Stimulated activated CD8-positive, alpha-beta memory T cell treated with anti-CD3 and anti-CD28 coated beads, Interleukin-4, amount 100 ng/mL, for 4 hours (primary cell): ENCODE results near the gene MAEL.

Source experiments
- DNase-seq, 2 donors: peaks; one replicate each; pipeline ENCODE4 v3.0.0-alpha.2; 2020; ENCODE audit warnings: low read depth in 2 of 2, low spot score in 1 of 2

Gene MAEL

GRCh38 chr1:166988974-166989515, at the start of gene MAEL:
Gene MAEL, plus strand, starts transcription at chr1:166989280. Its CDS starts 73 bp downstream, at chr1:166989353.
- DNase-seq = no peak

DNA sequence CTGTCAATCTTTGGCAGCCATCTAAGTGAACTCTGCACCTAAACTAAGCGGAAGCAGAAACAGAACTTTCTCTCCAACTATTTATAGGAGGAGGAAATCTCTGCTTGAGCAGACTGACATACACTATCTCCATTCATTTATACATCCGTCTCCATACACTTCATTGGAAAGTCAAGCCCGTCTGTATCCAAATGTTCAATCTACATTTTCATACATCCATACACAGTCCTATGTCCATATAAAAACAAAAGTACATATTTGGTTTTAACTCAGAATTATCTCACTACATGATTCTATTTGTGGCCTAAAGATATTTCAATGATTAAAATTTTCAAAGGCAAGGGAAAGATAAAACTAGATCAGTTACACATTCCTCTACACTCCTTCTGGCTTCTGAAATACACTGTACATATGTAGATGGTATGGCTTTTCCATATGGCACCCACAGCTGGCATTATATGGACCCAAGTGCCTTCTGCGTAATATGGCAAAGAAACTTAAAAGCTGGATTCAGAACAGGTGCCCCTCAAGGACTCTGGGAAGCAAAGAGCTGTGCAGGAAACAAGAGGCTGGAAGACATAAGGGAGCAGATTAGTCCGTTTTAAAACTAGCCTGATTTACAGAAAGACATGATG, 49.2 kb upstream of the MAEL start:
- no peak for DNase-seq

DNA sequence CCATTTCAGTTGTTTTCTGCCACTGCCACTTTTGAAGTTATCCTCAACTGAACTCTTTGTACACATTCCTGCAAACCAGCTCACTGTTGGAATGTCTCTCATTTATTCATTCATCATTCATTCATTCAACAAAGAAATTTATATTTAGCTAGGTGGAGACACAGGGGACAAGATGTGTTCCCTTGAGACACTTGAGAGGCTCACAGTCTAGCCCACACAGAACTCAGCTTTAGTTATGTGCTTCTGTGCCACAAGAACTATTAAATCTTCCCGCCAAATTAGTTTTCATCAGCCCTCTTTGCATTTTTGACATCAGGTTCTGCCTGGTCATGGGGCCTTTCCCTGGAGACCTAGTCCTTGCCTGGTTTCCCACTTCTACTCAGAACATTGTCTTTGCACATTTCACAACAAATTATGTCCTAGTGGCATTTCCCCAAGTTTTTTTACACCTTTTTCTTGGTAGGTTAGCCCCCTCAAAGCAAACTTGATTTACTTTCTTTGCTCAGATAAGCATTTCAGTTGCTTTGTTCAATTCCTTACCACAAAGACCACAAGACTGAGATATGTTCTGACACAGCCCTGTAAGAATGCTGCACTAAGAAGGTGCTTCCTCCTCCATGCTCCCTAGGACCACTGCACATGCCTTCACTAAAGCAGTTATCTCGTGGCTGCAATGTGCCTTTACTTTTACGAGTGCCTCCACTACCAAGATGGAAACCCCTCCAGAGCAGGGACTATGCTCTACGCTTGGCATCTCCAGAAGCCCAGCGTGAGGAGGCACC, 44.7 kb upstream of the MAEL start:
- no peak for DNase-seq

DNA sequence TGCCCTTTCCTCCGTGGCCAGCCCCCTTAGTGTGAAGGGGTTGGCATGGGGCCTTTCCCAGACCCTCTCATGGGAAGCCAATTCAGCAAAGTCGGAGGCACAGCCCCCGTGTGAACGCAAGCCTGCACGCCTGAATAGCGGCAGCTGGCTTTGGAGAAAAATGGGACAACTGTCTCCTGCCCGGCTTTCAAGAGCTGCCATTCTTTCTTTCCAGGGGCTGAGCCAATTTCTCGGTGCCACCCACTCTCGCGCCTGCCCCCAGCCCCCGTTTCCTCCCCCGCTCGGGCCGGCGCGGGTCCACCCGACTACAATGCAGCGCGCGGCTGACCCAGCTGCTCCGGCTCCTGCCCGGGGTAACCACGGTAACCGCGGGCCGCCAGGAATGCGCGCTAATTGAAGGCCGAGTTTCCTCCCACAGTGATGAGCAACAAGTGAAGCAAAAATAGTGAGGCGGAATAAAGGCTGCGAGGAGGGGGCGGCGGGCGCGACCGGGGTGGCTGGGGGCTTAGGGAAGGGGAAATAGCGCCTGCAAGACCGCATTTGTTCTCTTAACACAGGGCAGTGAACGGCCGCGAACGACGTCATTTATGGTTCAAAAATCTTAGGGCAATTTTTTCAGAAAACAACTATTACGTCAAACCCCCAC, 41.6 kb upstream of the MAEL start:
- no peak for DNase-seq

DNA sequence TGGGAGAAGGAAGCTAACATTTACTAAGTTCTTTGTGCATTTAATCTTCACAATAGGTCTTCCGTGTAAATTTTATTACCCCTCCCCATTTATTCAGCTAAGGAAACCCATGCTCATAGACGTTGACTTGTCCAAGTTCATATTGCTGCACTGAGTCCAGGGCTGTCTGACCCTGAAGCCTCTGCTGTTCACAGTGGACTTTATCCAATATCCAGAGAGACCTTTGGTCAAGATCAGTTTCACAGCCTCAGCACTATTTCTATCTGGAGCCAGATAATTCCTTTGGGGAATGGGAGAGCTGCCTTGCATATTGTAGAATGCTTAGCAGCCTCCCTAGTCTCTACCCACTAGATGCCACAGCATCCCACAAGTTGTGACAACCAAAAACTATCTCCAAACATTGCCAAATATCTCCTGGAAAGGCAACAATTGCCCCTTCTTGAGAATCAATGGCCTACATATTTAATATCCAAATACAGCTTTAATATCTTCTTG, 40.2 kb upstream of the MAEL start:
- no peak for DNase-seq

DNA sequence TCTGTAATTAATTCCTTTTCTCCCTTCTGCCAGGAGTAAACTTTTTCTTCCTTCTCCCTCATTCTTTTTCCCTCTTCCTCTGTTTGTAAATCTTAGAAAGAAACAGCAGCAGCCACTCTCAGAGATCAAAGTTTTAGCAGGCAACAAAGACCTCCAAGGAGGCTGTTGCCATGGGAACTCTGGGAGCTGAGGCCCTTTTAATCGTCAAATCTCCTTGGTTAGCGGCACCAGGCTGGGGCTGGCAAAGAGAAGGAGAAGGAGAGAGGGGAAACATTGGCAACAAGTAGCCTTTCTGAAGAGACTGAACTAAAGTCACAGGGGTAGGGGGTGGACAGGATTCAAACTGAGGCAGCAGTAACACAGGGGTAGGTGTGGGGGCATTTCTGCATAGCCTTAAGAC, 38.9 kb upstream of the MAEL start:
- no peak for DNase-seq

DNA sequence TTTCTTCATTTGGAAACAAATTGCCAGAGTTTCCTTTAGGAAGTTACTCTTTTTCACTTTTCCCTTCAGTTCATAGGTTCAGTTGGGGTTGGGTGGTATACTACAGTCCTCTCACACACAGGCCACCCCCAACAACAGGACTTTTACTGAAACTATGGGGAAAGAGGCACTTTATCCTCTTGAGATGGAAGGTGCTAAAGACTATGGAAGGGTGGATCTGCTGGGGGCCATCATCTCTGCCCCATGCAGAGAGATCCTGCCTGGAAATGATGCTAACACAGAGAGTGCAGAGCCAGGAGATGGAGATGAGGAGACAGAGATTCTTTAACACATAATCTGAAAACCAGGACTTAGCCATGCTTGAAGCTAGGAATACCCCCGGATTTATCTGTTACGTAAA, 38.0 kb upstream of the MAEL start:
- no peak for DNase-seq

- DNase-seq = no peak
Observed at GRCh38 chr1:166952002-166952746, 36.9 kb upstream of the MAEL start.

- no peak for DNase-seq
Observed at GRCh38 chr1:166953491-166953890, 35.6 kb upstream of the MAEL start.

DNA sequence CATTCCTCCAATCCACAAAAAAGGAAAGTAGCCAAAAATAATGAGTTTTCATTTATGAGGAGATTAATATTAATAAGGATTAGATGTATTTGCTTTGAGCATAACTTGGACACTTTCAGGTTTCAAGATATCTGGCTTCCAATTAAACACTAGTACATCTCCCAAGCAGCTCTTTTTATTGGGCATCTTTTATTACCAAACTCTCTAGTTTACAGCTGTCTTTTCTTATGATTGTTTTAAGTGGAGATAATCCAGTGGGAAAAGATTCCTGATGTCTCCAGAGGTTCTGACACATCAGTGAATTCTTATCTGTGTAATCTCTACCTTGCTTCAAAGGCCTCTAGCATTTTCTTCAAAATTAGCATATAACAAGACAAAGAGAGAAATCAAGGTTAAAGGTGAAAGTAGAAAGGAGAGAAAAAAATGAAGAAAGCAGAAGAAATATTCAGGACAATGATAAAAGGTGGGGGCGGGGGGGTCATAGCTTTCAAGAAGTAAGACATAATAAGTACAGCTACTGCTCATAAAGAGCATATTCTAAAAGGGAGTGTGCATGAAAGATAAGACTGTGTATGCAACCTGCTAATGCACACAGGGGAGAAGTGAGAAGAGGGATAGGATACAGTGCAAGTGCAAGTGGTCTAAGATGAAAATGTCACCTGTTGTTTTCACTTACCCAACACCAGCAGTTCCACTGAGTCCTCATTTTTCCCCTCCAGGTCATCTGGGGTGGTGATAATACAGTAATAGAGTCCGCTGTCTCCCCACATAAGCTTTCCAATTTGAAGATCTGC, 32.8 kb upstream of the MAEL start:
- no peak for DNase-seq

DNA sequence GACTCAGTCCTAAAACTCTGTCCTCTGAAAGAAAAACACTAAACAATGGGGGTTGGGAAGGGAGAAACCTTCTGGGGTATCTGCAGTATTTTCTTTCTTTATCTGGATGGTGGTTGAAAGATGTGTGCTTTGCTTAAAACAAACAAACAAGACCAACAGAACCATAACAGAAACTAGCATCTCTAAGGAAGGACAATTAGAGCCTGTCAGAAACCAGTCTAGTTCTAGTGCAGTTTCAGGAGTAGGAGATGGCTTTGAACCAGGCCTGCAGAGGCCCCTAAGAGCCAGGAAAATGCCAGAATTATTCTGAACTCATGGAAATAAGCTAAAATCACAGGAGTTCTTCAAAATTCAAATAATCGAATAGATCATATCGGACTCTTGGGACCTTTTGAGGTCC, 32.2 kb upstream of the MAEL start:
- DNase-seq = no peak

- no peak for DNase-seq
Observed at GRCh38 chr1:166960858-166961474, 28.1 kb upstream of the MAEL start.

DNA sequence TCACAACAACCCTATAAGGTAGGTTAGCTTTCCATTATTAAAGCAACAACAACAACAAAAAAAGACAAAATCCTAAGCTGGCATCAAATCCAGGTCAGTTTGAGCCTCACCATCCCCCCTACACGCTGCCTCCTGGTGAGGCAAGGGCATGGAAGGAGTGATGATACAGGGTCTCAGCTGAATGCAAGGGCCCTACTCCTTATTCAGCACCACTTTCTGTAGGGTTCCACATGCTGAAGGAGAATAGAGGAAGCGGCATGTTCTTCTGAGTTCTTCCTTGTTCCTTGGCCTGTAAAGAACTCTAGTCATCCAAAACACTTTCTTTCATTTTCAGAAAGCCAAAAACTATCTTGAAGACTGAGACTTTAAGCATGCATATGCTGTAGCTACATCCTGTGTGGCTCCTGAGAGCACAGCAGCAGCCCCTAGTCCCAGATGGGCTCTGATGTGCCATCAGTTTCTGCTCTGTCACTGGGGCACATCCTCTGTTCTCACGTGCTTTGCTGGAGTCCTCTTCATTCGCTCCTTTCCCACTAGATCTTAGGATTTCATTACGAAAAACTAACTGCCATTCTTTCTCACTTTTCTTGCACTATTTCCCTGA, 19.9 kb upstream of the MAEL start:
- DNase-seq = no peak

DNA sequence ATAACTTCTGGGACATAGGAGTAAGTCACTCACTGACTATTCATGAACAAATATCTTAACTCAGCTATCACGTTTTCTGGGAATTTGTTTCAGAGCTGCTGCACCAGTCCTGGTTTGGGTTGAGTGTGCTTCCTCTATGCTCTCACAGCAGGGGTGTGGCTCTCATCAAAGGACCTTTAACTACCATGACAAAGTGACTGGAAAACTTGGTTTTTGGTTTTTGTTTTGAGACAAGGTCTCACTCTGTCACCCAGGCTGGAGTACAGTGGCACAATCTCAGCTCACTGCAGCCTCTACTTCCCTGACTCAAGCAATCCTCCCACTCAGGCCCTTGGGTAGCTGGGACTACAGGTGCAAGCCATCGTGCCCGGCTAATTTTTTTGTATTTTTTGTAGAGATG, 17.8 kb upstream of the MAEL start:
- no peak for DNase-seq

- DNase-seq = no peak
Observed at GRCh38 chr1:166972193-166972592, 16.9 kb upstream of the MAEL start.

DNA sequence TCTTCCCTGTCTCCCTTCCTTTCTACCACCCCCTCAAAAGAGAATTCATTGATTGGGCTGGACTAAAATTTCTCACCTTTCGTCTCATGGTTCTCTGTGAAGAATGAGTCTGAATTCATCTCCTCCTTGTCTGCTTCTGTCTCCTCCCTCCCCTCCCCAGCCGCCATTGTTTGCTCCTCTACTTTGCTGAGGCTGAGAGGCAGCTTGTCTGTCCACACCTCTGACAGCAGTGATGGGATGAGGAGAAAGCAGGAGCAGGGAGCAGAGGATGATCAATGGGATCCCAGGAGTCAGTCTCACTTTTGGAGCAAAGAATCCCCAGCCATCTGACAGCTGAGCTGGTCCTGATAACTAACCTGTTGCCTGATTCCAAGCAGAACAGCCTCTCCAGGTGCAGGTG, 16.3 kb upstream of the MAEL start:
- DNase-seq = no peak

DNA sequence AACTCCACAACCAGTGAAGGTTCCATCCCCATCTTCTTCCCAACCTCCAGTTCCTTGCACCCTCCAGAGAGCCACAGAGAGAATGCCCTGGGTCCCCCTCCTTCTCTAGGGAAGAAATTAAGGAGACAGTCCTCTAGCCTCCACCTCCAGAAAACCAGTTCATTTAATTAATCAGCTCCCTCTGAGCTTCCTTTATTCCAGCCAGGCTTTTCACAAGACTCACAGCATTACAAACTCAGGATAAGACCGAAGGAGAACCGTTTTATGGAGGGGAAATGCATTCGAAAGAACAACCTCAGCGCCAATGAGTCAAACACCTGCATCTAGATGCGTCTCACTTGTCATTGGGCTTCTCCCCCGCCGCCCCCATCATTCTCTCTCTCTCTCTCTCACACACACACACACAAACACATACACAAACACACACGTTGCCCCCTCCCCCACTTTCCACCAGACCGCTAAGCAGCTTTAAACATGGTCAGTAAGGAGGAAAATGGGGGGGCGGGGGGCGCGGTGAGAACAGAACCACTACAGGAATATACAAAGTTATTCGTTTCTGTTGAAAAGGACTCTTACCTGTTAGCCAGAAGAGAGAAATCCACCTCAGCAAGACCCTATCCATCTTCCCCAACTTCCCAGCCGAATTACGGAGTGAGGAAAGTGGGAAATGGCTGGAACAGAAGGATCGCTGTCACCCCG, 14.3 kb upstream of the MAEL start:
- DNase-seq = peak; percentile 10 to 30

DNA sequence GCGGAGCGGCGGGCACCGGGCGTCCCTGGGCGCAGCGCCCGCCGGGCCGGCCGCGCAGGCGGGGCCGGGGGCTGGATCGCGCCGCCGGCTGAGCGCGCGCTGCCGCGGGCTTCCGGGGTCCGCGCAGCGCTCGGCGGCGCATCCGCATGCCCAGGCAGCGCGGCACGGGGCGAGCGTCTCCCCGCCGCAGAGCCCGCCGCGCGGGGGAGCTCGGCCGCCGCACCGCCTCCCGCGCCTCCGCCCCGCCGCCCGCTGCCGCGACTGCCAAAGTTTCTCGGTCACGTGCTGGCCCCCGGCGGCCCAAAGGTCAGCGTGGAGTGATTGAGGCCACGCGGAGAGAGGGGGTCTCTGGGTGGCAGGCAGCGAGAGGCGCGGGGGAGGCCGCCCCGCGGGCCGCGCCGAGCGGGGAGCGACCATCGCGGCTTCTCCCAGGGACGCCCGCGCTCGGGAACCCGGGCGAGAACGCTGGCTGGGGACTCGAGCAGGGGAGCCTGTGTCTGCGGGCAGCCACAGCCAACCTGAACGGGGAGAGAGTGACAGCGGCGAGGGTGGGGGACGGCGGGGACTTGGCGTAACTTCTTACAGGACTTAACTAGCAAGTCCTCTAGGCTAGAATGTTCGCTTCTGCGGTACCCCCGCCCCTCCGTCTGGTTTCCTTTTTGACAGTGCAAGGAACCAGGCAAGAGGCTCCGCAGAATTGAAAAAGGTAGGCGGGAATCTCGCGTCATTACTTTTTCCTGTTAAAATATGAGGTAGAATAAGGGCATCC, 13.5 kb upstream of the MAEL start, which contains the start of gene ILDR2:
ILDR2 (minus strand) TSS at position 180 of the 769 bp plus-strand sequence. CDS start 272 bp downstream, outside the sequence.
- peak; percentile 33 to 51 for DNase-seq
